HL-60 (cell line): ENCODE measurements around the gene SAMM50.

Experiments used
- DNase-seq, 2 experiments: peaks; one replicate each; pipeline ENCODE4 v3.0.0-alpha.2; 2010 to 2020; ENCODE audit warnings: low read depth in 1 of 2, low spot score in 1 of 2
- H3K27ac ChIP-seq: fragments of 250-450 bp; sonication (Bioruptor Pico); replicated peaks from 2 replicates; pipeline ENCODE4 v1.5.1; 2020; ENCODE audit warnings: mild to moderate bottlenecking, moderate library complexity
- H3K27me3 ChIP-seq: fragments of 250-450 bp; sonication (Bioruptor Pico); 2 replicates; pipeline ENCODE4 v1.5.1; 2021; ENCODE audit warnings: mild to moderate bottlenecking, moderate library complexity; ENCODE audit not compliant: insufficient read depth, poor library complexity, severe bottlenecking
- H3K4me3 ChIP-seq: replicated peaks from 2 replicates; pipeline ENCODE4 v1.5.1; 2011; ENCODE audit warnings: mild to moderate bottlenecking, control low read depth, low read length; ENCODE audit not compliant: insufficient read depth
- CTCF ChIP-seq: IDR thresholded peaks from one replicate; pipeline ENCODE4 v1.5.1; 2011; ENCODE audit warnings: low read length, control low read depth, inconsistent platforms; ENCODE audit not compliant: insufficient read depth
- GABPA ChIP-seq: IDR thresholded peaks from 2 replicates; pipeline ENCODE4 v1.6.1; 2012; ENCODE audit warnings: low read depth
- POLR2AphosphoS5 ChIP-seq: IDR thresholded peaks from 2 replicates; pipeline ENCODE4 v1.6.1; 2012; ENCODE audit warnings: low read depth
- REST ChIP-seq: IDR thresholded peaks from 2 replicates; pipeline ENCODE4 v1.6.1; 2012; ENCODE audit warnings: low read depth; ENCODE audit not compliant: insufficient replicate concordance
- SPI1 ChIP-seq: IDR thresholded peaks from 2 replicates; pipeline ENCODE4 v1.6.1; 2012; ENCODE audit warnings: low read depth, mild to moderate bottlenecking, borderline replicate concordance

The SAMM50 gene

GRCh38 chr22:43951966-43952365 is 3.3 kb upstream of the SAMM50 start:
- Histone ChIP-seq H3K4me3 (no peak overlapping the region), H3K27ac (no peak overlapping the region), H3K27me3 (no peaks in the 10 kb centered on the region)
- TF ChIP-seq GABPA: no peak
- TF ChIP-seq CTCF: no peak
- TF ChIP-seq REST: no peak
- no peak for TF ChIP-seq POLR2AphosphoS5
- no peak for TF ChIP-seq SPI1
- DNase-seq: no peak

- peak in 1 of 2 experiments; percentile 14 for DNase-seq
- Histone ChIP-seq H3K27ac (peak overlapping the region; percentile 92), H3K27me3 (no peaks in the 10 kb centered on the region), H3K4me3 (peak overlapping the region; percentile 93)
- TF ChIP-seq SPI1 (peak; percentile 18; the same call in 1 of the 2 replicates), REST (no peak)
Measured at GRCh38 chr22:43953988-43954785, 1.1 kb upstream of the SAMM50 start.

GRCh38 chr22:43955883-43956782 is 891 bp downstream of the SAMM50 start:
- peak overlapping the region; percentile 92 for H3K27ac ChIP-seq
- peak overlapping the region; percentile 93 for H3K4me3 ChIP-seq

GRCh38 chr22:43956805-43957463 is 1.7 kb downstream of the SAMM50 start:
- DNase-seq: no peak
- Histone ChIP-seq H3K27me3 (no peaks in the 10 kb centered on the region), H3K27ac (no peak overlapping the region), H3K4me3 (peak overlapping the region; percentile 93)
- TF ChIP-seq SPI1 (no peak), REST (no peak), GABPA (no peak)

More at GRCh38 chr22:43955883-43956782, 891 bp downstream of the SAMM50 start:
- peak; percentile 51 for TF ChIP-seq SPI1
- no peak for TF ChIP-seq GABPA
- no peaks in the 10 kb centered on the region for H3K27me3 ChIP-seq
- peak in 1 of 2 experiments; percentile 71 for DNase-seq
